Lung (tissue), 12 donors: ENCODE measurements around the gene TSPEAR. TPM values are rescaled to one million over a fixed set of nuclear protein-coding genes. Genes with fewer than 3 reads are reported as not detected.

Experiments
- ATAC-seq: fragments of 200-7000 bp; cut with Tn5 transposase; one replicate; pipeline ENCODE4 v1.9.1; 2020; ENCODE audit warnings: moderate number of reproducible peaks; ENCODE audit not compliant: insufficient read depth, low FRiP score
- DNase-seq, 3 donors: peaks; one replicate each; pipeline ENCODE4 v3.0.0-alpha.2; 2013 to 2017
- H3K27ac ChIP-seq, 2 donors: one replicate each; pipeline ENCODE4 v1.5.1; 2013; ENCODE audit warnings: mild to moderate bottlenecking in 2 of 2, moderate library complexity in 2 of 2, control low read depth in 1 of 2, inconsistent platforms in 1 of 2, low read depth in 1 of 2, low read length in 1 of 2
- H3K27me3 ChIP-seq, 3 donors: one replicate each; pipeline ENCODE4 v1.5.1; 2013; ENCODE audit warnings: low read length in 2 of 3; ENCODE audit not compliant: control insufficient read depth in 3 of 3, insufficient read depth in 3 of 3
- H3K36me3 ChIP-seq, 4 donors: one replicate each; pipeline ENCODE4 v1.5.1; 2013; ENCODE audit warnings: low read length in 4 of 4, mild to moderate bottlenecking in 1 of 4, moderate library complexity in 1 of 4; ENCODE audit not compliant: control insufficient read depth in 4 of 4, insufficient read depth in 4 of 4
- H3K4me1 ChIP-seq, 5 donors: one replicate each; pipeline ENCODE4 v1.5.1; 2013; ENCODE audit warnings: low read length in 5 of 5, mild to moderate bottlenecking in 2 of 5, moderate library complexity in 1 of 5; ENCODE audit not compliant: control insufficient read depth in 5 of 5, insufficient read depth in 5 of 5
- H3K4me3 ChIP-seq: one replicate; pipeline ENCODE4 v1.5.1; 2013; ENCODE audit warnings: mild to moderate bottlenecking, control low read depth, moderate library complexity
- H3K9ac ChIP-seq, 2 donors: one replicate each; pipeline ENCODE4 v1.5.1; 2013; ENCODE audit warnings: low read length in 2 of 2, control low read depth in 1 of 2; ENCODE audit not compliant: insufficient read depth in 1 of 2
- H3K9me3 ChIP-seq, 4 donors: one replicate each; pipeline ENCODE4 v1.5.1; 2013; ENCODE audit warnings: low read length in 3 of 4, mild to moderate bottlenecking in 1 of 4, moderate library complexity in 1 of 4; ENCODE audit not compliant: control insufficient read depth in 4 of 4, insufficient read depth in 3 of 4
- CTCF ChIP-seq: IDR thresholded peaks from 2 replicates; pipeline ENCODE4 v1.5.1; 2012; ENCODE audit warnings: mild to moderate bottlenecking; ENCODE audit errors: control extremely low read depth, extremely low read depth
- WGBS, 2 donors: extraction: QIAGEN DNeasy Blood & Tissue Kit; methylation state at CpG; one replicate each; pipeline ENCODE4 v1.1.7; 2013; 5-methylcytosine and 5-hydroxymethylcytosine counted together
- polyA plus RNA-seq, 2 donors: library from polyadenylated mRNA; stranded (reverse); fragments of 200-250 nt; gene quantifications; one replicate each; pipeline ENCODE4 v1.2.1, GENCODE V29; 2013
- total RNA-seq, 2 donors: library from RNA; depleted of rRNA in 1 of 2; stranded (reverse); fragments of >200 nt in 1 of 2; gene quantifications; one replicate each; pipeline ENCODE4 v1.2.1, GENCODE V29; 2014 to 2021
- donor health status: control.
- donor health status: control.
- donor health status: Bipolar disorder and iron deficiency.
- donor health status: healthy.
- donor health status: DM: yes; HTN: yes; CAD: no.

Gene TSPEAR
- total and polyA plus RNA-seq, 4 donors, result 0.02 to 2.1 (median 0.27) TPM

GRCh38 chr21:44485796-44486195, 225.6 kb downstream of the TSPEAR start:
- H3K9ac ChIP-seq, result no peak overlapping the region
- no peak overlapping the region for H3K4me3 ChIP-seq
- 45 to 71% methylated on average over 10 of the region's 10 CpGs for WGBS, 2 donors
- no peaks in the 10 kb centered on the region for H3K36me3 ChIP-seq
- ATAC-seq, result peak; percentile 34
- H3K27ac ChIP-seq, result no peak overlapping the region
- DNase-seq, result peak in 1 of 3 donors; percentile 33
- no peak for TF ChIP-seq CTCF
- no peaks in the 10 kb centered on the region for H3K27me3 ChIP-seq
- H3K4me1 ChIP-seq, result peaks cover 0 to 6% (median 0%) of the 10 kb centered on the region in 5 donors
- H3K9me3 ChIP-seq, result no peaks in the 10 kb centered on the region

GRCh38 chr21:44485254-44485793, 226.0 kb downstream of the TSPEAR start:
- Histone ChIP-seq H3K4me3 (no peak overlapping the region), H3K27me3 (no peaks in the 10 kb centered on the region), H3K9ac (no peak overlapping the region), H3K27ac (no peak overlapping the region), H3K36me3 (no peaks in the 10 kb centered on the region), H3K9me3 (no peaks in the 10 kb centered on the region), H3K4me1 (peaks cover 0 to 6% (median 0%) of the 10 kb centered on the region in 5 donors)
- TF ChIP-seq CTCF, result no peak
- DNase-seq (peak; percentile 39 to 56 (median 54)), ATAC-seq (peak; percentile 82)
- WGBS, 2 donors, result 56 to 64% methylated on average over 25 of the region's 25 CpGs

GRCh38 chr21:44484498-44485253, 226.7 kb downstream of the TSPEAR start:
- Histone ChIP-seq H3K36me3 (no peaks in the 10 kb centered on the region), H3K27ac (no peak overlapping the region), H3K27me3 (no peaks in the 10 kb centered on the region), H3K9ac (no peak overlapping the region), H3K4me3 (no peak overlapping the region), H3K9me3 (no peaks in the 10 kb centered on the region), H3K4me1 (peaks cover 0 to 6% (median 0%) of the 10 kb centered on the region in 5 donors)
- DNase-seq, result no peak
- no peak for ATAC-seq
- TF ChIP-seq CTCF, result no peak
- 84 to 91% methylated on average over 41 to 43 of the region's 43 CpGs for whole genome bisulfite sequencing, 2 donors
